Caco-2 (cell line): ENCODE measurements around the gene CST6. TPM values are rescaled to one million over a fixed set of nuclear protein-coding genes. Genes with fewer than 3 reads are reported as not detected.

Experiments used
- BruUV-seq: library from RNA; stranded (reverse); fragments of 400-500 nt; replicated peaks from 2 replicates; lab custom pipeline; 2021; lab: Mats Ljungman, UMichigan
- CTCF ChIA-PET: fragments of 300-600 bp; sonication (Branson Sonifier 250); formaldehyde crosslinking; loops from one replicate; lab custom pipeline; 2022; ENCODE audit warnings: antibody characterized with exemption; lab: Charles Lee
- POLR2A ChIA-PET: fragments of 300-600 bp; sonication (Branson Sonifier 250); formaldehyde crosslinking; loops from one replicate; lab custom pipeline; 2022; ENCODE audit warnings: antibody characterized with exemption; lab: Charles Lee
- DNase-seq, 2 experiments: peaks; one replicate each; pipeline versions ENCODE4 v3.0.0 to v3.0.0-alpha.2; 2020 to 2022
- H3K27me3 ChIP-seq: replicated peaks from 2 replicates; pipeline ENCODE4 v1.6.0; 2011; ENCODE audit warnings: low read length; ENCODE audit not compliant: control insufficient read depth, insufficient read depth
- H3K36me3 ChIP-seq: 2 replicates; pipeline ENCODE4 v1.5.1; 2011; ENCODE audit warnings: low read length; ENCODE audit not compliant: control insufficient read depth, insufficient read depth
- H3K4me1 ChIP-seq: fragments of 250-450 bp; sonication (Bioruptor Pico); 2 replicates; pipeline ENCODE4 v1.5.1; 2020; ENCODE audit warnings: mild to moderate bottlenecking
- H3K4me3 ChIP-seq: 2 replicates; pipeline ENCODE4 v1.5.1; 2011; ENCODE audit warnings: low read depth, mild to moderate bottlenecking, control low read depth, low read length
- H3K9me3 ChIP-seq: fragments of 250-450 bp; sonication (Bioruptor Pico); 2 replicates; pipeline ENCODE4 v1.5.1; 2020; ENCODE audit warnings: mild to moderate bottlenecking, moderate library complexity
- H3K27ac Mint-ChIP-seq: one replicate; pipeline ENCODE4 v1.8.0; 2022; ENCODE audit warnings: mixed read lengths; ENCODE audit not compliant: unreplicated experiment
- H3K27me3 Mint-ChIP-seq: one replicate; pipeline ENCODE4 v1.8.0; 2022; ENCODE audit warnings: mixed read lengths; ENCODE audit not compliant: insufficient read depth, unreplicated experiment
- H3K36me3 Mint-ChIP-seq: one replicate; pipeline ENCODE4 v1.8.0; 2022; ENCODE audit warnings: mild to moderate bottlenecking, mixed read lengths; ENCODE audit not compliant: insufficient read depth, unreplicated experiment
- H3K4me1 Mint-ChIP-seq: one replicate; pipeline ENCODE4 v1.8.0; 2022; ENCODE audit warnings: low read depth, mixed read lengths; ENCODE audit not compliant: unreplicated experiment
- H3K4me3 Mint-ChIP-seq: one replicate; pipeline ENCODE4 v1.8.0; 2022; ENCODE audit warnings: mild to moderate bottlenecking, moderate library complexity, mixed read lengths; ENCODE audit not compliant: unreplicated experiment
- H3K9me3 Mint-ChIP-seq: one replicate; pipeline ENCODE4 v1.8.0; 2022; ENCODE audit warnings: mixed read lengths; ENCODE audit not compliant: unreplicated experiment
- intact Hi-C: fragments of 100-400 bp; cut with micrococcal nuclease; formaldehyde crosslinking; loops from one replicate; pipeline ENCODE4 v1.10.0; 2022; ENCODE audit not compliant: unreplicated experiment
- total RNA-seq: library from RNA; stranded (reverse); gene quantifications from 2 replicates; pipeline ENCODE4 v1.2.3, GENCODE V29; 2022
- TF ChIP-seq, protein P1 (sequence below), 2 experiments: fragments of 200-600 bp in 1 of 2; IDR thresholded peaks; 1 replicate in 1 of 2; 2 replicates in 1 of 2; pipeline versions ENCODE4 v1.5.1 to v1.8.0; 2011 to 2022; ENCODE audit warnings: antibody characterized with exemption in 1 of 2, control low read depth in 1 of 2, inconsistent platforms in 1 of 2, low read depth in 1 of 2, low read length in 1 of 2, mild to moderate bottlenecking in 1 of 2, moderate library complexity in 1 of 2; ENCODE audit not compliant: insufficient read depth in 1 of 2, severe bottlenecking in 1 of 2, unreplicated experiment in 1 of 2

CST6 gene
- total RNA-seq, 1 experiment from 2014 or later = not detected

GRCh38 chr11:65987336-65987735 is 24.5 kb upstream of the CST6 start:
- no peak for DNase-seq
- no peaks in the 10 kb centered on the region for H3K9me3 ChIP-seq
- peaks cover 23% of the 10 kb centered on the region for H3K36me3 Mint-ChIP-seq
- no peaks in the 10 kb centered on the region for H3K4me1 Mint-ChIP-seq
- TF ChIP-seq, protein P1, sequence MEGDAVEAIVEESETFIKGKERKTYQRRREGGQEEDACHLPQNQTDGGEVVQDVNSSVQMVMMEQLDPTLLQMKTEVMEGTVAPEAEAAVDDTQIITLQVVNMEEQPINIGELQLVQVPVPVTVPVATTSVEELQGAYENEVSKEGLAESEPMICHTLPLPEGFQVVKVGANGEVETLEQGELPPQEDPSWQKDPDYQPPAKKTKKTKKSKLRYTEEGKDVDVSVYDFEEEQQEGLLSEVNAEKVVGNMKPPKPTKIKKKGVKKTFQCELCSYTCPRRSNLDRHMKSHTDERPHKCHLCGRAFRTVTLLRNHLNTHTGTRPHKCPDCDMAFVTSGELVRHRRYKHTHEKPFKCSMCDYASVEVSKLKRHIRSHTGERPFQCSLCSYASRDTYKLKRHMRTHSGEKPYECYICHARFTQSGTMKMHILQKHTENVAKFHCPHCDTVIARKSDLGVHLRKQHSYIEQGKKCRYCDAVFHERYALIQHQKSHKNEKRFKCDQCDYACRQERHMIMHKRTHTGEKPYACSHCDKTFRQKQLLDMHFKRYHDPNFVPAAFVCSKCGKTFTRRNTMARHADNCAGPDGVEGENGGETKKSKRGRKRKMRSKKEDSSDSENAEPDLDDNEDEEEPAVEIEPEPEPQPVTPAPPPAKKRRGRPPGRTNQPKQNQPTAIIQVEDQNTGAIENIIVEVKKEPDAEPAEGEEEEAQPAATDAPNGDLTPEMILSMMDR (IDR thresholded peaks at IDR 0.05; ENCODE audit: insufficient read depth in 1 of 2, low read depth in 1 of 2, low read length in 1 of 2, severe bottlenecking in 1 of 2, unreplicated experiment in 1 of 2) = no peak
- H3K4me3 ChIP-seq = no peak overlapping the region
- intact Hi-C loops = loop anchor here (5.0 kb wide), 2 partner anchors 75 to 160 kb away; no protein-coding TSS in a partner anchor
- no peak overlapping the region for H3K4me3 Mint-ChIP-seq
- H3K9me3 Mint-ChIP-seq = no peaks in the 10 kb centered on the region
- BruUV-seq = no TSS peak
- no peaks in the 10 kb centered on the region for H3K27me3 Mint-ChIP-seq
- H3K4me1 ChIP-seq = no peaks in the 10 kb centered on the region
- POLR2A ChIA-PET = interaction anchor here (0.5 to 0.8 kb wide), 2 partner anchors 17 to 276 kb away, joined by 8 read pairs; no protein-coding TSS in a partner anchor
- peaks cover 2% of the 10 kb centered on the region for H3K36me3 ChIP-seq
- no peak overlapping the region for H3K27ac Mint-ChIP-seq
- H3K27me3 ChIP-seq = no peaks in the 10 kb centered on the region
- CTCF ChIA-PET = interaction anchor here (1.0 kb wide), 1 partner anchor 97 kb away, joined by 4 read pairs; the partner anchor contains the start of gene CCDC85B

DNA sequence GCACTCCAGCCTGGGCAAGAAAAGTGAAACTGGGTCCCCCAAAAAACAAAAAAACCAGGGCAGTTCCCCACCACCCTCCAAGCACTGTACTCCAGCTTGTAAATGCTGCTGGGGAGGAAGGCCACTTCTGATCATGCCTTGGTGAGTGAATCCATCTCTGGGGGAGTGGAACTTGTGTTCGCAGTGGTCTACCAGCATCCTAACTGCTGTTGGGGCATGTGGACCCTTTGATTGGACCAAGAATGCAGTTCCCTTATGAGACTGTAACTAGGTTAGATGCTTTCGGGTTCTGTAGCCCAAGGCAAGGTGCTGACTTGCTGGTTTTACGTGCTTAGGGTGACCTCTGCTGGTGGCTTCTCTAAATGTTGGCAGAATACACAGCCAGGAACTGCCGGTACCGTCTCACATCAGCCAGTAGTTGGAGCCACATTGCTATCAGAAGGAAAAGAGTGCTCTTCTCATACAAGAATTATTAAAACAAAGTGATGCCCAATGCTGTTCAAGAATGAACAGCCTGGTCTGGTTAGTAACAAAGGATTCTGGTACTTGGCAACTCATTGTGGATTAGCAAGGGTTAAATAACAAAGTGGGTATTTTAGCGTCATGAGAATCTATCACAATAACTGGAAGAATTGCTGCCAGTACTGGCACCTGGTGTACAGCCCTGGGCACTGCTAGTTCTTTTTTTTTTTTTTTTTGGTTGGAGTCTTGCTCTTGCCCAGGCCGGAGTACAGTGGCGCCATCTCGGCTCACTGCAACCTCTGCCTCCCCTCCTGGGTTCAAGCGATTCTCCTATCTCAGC is 22.8 kb upstream of the CST6 start:
- peak; percentile 91 to 93 for DNase-seq
- Mint-ChIP-seq H3K36me3 (peaks cover 27% of the 10 kb centered on the region), H3K27ac (no peak overlapping the region), H3K27me3 (no peaks in the 10 kb centered on the region), H3K4me3 (no peak overlapping the region), H3K4me1 (no peaks in the 10 kb centered on the region), H3K9me3 (no peaks in the 10 kb centered on the region)
- no peaks in the 10 kb centered on the region for H3K9me3 ChIP-seq
- ChIA-PET POLR2A (interaction anchor here (0.5 kb wide), 1 partner anchor 101 kb away, joined by 10 read pairs; the partner anchor contains the start of gene FIBP), CTCF (interaction anchor here (0.5 to 2.6 kb wide), 13 partner anchors 23 to 282 kb away, joined by 3 to 26 read pairs (median 5); partner anchors contain the start of genes CCDC85B, CST6, FIBP and MUS81)
- TF ChIP-seq, protein P1 (IDR thresholded peaks at IDR 0.05; ENCODE audit: insufficient read depth in 1 of 2, low read depth in 1 of 2, low read length in 1 of 2, severe bottlenecking in 1 of 2, unreplicated experiment in 1 of 2) = peak; percentile 94 to 97
- H3K4me1 ChIP-seq = no peaks in the 10 kb centered on the region
- intact Hi-C loops = loop anchor here (1.0 to 5.0 kb wide), 6 partner anchors 33 to 283 kb away; partner anchors contain the start of gene FIBP
- no TSS peak for BruUV-seq
- H3K27me3 ChIP-seq = no peaks in the 10 kb centered on the region
- H3K4me3 ChIP-seq = no peak overlapping the region
- peaks cover 2% of the 10 kb centered on the region for H3K36me3 ChIP-seq

DNA sequence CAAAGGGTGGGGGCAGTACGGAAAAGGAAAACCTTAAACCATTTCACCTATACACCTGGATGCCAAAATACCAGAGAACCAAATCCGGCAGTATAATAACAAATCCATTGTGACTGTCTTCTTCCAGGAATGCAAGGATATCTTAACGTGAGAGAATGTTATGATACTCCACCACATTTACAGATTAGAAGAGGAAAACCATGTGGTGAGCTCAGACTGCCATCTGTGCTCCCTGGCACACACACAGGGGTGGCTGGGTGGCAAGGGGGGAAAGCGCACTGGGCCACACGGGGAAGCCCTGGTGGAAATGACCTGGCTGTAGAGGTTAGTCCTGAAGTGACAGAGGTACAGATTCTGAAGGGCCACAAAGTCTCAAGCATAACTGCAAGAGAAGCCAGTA is 19.8 kb upstream of the CST6 start:
- H3K27me3 Mint-ChIP-seq = no peaks in the 10 kb centered on the region
- Histone ChIP-seq H3K4me3 (no peak overlapping the region), H3K9me3 (no peaks in the 10 kb centered on the region), H3K36me3 (peaks cover 2% of the 10 kb centered on the region), H3K4me1 (no peaks in the 10 kb centered on the region), H3K27me3 (no peaks in the 10 kb centered on the region)
- TF ChIP-seq, protein P1 (IDR thresholded peaks at IDR 0.05; ENCODE audit: insufficient read depth in 1 of 2, low read depth in 1 of 2, low read length in 1 of 2, severe bottlenecking in 1 of 2, unreplicated experiment in 1 of 2) = no peak
- BruUV-seq = no TSS peak
- no peaks in the 10 kb centered on the region for H3K9me3 Mint-ChIP-seq
- H3K27ac Mint-ChIP-seq = no peak overlapping the region
- peaks cover 48% of the 10 kb centered on the region for H3K36me3 Mint-ChIP-seq
- POLR2A ChIA-PET = no interaction called here
- no peak for DNase-seq
- intact Hi-C loops = no loop called here
- CTCF ChIA-PET = no interaction called here
- no peak overlapping the region for H3K4me3 Mint-ChIP-seq
- H3K4me1 Mint-ChIP-seq = no peaks in the 10 kb centered on the region
